GM10248 (cell line): Measurements from ENCODE around the gene ZBED5.

Source experiments
- CTCF ChIA-PET: fragments of 300-600 bp; sonication (Branson Sonifier 250); formaldehyde crosslinking; extraction: SDS; loops from one replicate; lab custom pipeline; 2021; ENCODE audit warnings: antibody characterized with exemption; lab: Yijun Ruan, JAX
- POLR2A ChIA-PET: fragments of 350-650 bp; sonication (Branson Sonifier 250); formaldehyde crosslinking; extraction: SDS; loops from one replicate; lab custom pipeline; 2020; ENCODE audit warnings: antibody characterized with exemption; lab: Yijun Ruan, JAX
- DNase-seq: peaks from one replicate; pipeline ENCODE4 v3.0.0; 2012; ENCODE audit errors: extremely low spot score
- TF ChIP-seq, protein P1 (sequence below): IDR thresholded peaks from 2 replicates; pipeline ENCODE4 v1.5.1; 2012; ENCODE audit warnings: mild to moderate bottlenecking, low read depth; ENCODE audit errors: extremely low read depth, missing control alignments, control extremely low read depth

The ZBED5 gene

DNA sequence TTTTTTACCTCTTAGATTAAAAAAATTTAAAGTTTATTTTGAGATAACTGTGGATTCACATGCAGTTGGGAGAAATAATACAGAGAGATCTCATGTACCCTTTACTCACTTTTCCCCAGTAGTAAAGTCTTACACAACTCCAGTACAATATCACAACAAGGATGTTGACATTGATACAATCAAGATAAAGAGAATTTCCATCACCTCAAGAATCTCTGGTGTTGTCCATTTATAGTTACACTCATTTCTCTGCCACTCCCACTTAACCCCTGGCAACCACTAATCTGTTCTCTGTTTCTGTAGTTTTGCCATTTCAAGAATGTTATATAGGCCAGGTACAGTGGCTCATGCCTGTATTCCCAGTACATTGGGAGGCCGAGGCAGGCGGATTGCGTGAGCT is 10.5 kb upstream of the ZBED5 start:
- POLR2A ChIA-PET: interaction anchor here (1.9 kb wide), 1 partner anchor 60 kb away, joined by 7 read pairs; the partner anchor contains the start of gene EIF4G2
- DNase-seq: no peak
- TF ChIP-seq, protein P1, sequence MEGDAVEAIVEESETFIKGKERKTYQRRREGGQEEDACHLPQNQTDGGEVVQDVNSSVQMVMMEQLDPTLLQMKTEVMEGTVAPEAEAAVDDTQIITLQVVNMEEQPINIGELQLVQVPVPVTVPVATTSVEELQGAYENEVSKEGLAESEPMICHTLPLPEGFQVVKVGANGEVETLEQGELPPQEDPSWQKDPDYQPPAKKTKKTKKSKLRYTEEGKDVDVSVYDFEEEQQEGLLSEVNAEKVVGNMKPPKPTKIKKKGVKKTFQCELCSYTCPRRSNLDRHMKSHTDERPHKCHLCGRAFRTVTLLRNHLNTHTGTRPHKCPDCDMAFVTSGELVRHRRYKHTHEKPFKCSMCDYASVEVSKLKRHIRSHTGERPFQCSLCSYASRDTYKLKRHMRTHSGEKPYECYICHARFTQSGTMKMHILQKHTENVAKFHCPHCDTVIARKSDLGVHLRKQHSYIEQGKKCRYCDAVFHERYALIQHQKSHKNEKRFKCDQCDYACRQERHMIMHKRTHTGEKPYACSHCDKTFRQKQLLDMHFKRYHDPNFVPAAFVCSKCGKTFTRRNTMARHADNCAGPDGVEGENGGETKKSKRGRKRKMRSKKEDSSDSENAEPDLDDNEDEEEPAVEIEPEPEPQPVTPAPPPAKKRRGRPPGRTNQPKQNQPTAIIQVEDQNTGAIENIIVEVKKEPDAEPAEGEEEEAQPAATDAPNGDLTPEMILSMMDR: no peak
- CTCF ChIA-PET: interaction anchor here (1.1 kb wide), 1 partner anchor 10 kb away, joined by 3 read pairs; the partner anchor contains the start of gene ZBED5

DNA sequence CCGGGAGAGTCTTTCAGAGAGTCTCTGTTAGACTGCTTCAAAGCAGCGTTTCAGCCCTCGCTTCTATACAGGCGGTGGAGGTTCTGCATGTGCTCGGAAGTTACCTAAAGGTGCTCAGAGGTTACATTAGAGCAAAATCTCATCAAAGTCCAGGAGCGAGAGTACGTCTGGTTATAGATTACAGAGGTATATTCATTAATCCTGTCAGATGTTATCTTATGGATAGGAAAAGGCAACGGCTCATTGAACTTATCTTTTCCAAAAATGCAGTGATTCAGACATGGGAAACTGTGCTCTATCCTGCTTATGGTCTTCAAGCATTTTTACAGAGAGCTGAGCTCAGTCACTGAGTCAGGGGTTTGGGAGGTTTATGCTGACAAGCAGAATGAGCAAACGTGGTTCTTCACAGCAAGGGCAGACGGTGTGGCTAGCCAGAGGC is 9.1 kb upstream of the ZBED5 start:
- DNase-seq: no peak
- TF ChIP-seq, protein P1: no peak
- POLR2A ChIA-PET: no interaction called here
- CTCF ChIA-PET: interaction anchor here (1.3 kb wide), 1 partner anchor 67 kb away, joined by 3 read pairs; no protein-coding TSS in a partner anchor

DNA sequence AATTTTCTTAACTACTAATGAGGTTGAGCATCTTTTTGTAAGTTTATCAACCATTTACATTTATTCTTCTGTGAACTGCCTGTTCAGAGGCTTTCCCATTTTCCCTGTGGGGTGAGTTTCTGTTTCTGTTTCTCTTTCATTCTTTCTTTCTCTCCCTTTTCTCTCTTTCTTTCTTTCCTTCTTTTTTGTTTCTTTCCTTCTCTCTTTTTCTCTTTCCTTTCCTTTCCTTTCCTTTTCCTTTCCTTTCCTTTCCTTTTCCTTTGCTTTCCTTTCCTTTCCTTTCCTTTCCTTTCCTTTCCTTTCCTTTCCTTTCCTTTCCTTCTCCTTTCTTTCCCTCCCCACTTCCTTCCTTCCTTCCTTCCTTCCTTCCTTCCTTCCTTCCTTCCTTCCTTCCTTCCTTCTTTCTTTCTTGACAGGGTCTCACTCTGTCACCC is 8.0 kb upstream of the ZBED5 start:
- DNase-seq: no peak
- ChIA-PET CTCF (interaction anchor here (1.3 kb wide), 1 partner anchor 68 kb away, joined by 3 read pairs; no protein-coding TSS in a partner anchor), POLR2A (no interaction called here)
- TF ChIP-seq, protein P1: no peak

DNA sequence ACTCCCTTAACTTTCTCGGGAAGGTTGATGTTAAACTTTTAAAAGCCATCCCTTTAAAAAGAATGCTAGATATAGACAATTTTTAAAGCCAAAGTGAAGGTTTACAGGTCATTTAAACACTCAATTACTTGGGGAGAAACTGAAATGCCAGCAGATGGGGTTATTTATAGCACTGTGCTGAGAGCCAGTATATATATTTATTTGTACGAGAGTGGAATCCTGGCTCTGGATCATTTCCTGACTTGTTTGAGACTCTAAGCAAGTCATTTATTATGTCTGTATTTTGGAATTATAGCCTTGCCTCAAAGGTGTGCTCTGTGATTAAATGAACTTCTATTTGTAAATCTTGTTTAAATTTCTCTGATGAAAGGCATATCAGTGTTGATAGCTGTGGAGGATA is 6.8 kb upstream of the ZBED5 start:
- POLR2A ChIA-PET: interaction anchor here (0.7 kb wide), 1 partner anchor 56 kb away, joined by 4 read pairs; the partner anchor contains the start of gene EIF4G2
- CTCF ChIA-PET: no interaction called here
- no peak for DNase-seq
- TF ChIP-seq, protein P1: no peak

DNA sequence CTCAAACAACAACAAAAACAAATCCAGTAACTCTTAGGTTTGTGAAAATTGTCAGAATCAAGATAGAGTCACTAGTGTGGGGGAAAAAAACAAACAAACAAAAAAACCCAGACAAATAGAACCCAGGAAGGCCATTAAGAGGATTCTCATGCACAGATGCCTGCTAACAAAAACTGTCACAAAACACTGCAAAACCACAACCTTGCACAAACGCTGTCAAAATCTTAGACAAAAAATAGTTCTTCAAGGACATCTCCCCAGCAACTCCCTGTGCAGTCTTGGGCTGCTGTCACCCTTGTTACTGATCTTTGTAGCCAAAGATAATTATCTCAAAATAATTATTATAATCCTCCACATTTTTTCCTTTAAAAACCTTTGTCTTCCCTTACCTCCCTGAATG is 4.6 kb upstream of the ZBED5 start:
- CTCF ChIA-PET: no interaction called here
- TF ChIP-seq, protein P1: no peak
- no peak for DNase-seq
- POLR2A ChIA-PET: interaction anchor here (1.0 kb wide), 1 partner anchor 54 kb away, joined by 3 read pairs; the partner anchor contains the start of gene EIF4G2

DNA sequence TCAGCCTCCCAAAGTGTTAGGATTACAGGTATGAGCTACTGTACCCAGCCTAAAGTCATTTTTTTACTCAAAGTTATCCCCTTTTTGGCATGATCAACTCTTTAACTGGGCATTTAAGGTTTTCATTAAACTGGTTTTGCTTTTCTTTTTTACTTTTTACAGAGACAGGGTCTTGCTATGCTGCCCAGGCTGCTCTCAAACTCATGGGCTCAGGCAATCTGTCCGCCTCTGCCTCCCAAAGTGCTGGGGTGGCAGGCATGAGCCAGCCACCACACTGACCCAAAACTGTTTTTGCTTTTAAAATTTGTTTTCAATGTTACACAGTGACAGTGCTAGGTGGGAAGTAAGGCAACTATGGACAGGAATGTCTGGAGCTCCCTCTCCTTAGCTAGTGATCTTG is 3.9 kb upstream of the ZBED5 start:
- ChIA-PET POLR2A (interaction anchor here (0.6 to 1.0 kb wide), 2 partner anchors 53 to 54 kb away, joined by 3 read pairs; partner anchors contain the start of gene EIF4G2), CTCF (no interaction called here)
- TF ChIP-seq, protein P1: no peak
- no peak for DNase-seq
